Measurements from ENCODE around the gene LYZL1.
"Not testable (repeated sequence)": the region's sequence is repeated elsewhere in the genome, so short reads cannot be mapped to it uniquely, and the experiment has no call there.

Gene LYZL1

DNA sequence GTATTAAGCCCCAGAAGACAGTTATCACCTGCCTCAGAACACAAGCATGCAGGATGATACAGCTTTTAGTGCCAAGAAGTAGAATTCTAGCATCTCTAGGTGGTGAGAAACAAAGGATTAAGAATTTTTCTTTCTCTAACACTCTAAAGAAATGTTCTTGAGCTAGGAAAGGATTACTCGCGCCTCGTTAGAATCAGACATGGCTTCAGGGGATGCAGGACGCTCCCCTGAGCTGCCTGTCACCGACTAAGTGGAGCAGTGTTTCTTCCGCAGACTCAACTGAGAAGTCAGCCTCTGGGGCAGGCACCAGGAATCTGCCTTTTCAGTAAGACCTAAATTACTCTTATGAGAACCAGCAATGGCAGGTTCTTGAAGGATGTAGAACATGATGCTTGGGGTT, at the start of gene LYZL1:
Gene LYZL1, plus strand, starts transcription at position 165 of the 400 bp plus-strand sequence. CDS start 2,798 bp downstream, outside the sequence.
- ATAC-seq: not testable (repeated sequence)

DNA sequence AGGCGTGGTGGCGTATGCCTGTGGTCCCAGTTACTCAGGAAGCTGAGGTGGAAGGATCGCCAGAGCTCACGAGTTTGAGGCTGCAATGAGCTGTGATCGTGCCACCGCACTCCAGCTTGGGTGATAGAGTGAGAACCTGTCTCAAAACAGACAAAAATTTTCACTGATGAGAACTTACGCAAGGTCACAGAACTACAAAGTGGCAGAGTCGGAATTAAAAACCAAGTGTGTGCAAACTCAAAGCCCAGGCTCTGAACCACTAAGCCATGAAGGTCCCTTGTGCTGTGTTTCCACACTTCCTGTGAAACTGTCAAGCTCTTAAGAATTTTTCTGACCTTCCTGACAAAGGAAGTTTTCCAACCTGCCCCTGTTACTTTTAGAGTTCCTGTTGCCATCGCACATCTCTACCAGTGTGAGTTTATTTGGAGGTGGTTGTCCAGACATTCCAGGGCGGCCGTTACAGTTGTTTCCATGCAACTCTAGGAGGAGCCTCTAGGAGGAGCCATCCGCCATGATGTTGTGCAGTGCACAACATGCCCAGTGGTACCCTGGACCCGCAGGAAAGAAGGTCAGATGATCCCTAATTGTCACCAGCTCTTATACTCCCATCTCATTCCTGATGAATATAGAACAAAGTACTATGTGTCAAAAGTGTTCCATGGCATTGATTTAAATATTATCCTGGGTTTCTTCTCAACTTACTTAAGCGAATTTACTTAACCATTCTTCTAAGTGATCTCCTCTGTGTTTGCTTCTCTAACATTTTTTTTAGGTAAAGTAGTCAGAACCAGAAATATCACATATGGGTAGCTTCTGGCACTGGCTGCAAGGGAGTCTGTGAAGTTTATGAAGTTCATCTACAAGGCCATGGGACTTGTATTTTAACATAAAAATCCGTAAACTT, 49.0 kb upstream of the LYZL1 start:
- no peak for ATAC-seq

DNA sequence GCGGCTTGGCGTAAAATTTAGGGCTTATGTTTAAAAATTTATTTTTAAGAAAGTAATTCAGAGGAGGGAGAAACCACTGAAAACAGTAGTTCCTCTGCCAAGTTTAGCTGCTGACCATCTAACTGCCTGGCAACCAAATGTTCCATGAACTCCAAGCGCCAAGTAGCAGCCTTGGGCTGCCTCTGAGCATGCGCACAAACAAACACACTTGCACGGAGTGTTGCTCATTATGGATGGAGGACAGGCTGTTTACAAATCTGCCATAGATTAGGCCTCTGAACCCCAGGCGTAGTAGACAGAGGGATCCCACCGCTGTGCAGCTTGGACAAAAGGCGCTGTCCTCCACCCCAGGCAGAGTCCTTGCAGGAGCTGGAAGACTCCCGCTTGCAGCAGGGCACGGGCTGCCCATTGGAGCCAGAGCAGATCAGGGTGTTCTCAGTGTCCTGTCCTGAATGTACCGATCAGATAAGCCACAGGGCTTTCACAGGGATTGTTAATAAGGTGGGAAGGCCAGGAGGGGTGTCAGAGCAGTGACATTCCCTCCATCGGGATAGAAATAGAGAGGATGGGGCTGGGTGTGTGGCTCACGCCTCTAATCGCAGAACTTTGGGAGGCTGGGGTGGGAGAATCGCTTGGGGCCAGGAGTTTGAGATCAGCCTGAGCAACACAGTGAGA, 47.7 kb upstream of the LYZL1 start:
- ATAC-seq: no peak

DNA sequence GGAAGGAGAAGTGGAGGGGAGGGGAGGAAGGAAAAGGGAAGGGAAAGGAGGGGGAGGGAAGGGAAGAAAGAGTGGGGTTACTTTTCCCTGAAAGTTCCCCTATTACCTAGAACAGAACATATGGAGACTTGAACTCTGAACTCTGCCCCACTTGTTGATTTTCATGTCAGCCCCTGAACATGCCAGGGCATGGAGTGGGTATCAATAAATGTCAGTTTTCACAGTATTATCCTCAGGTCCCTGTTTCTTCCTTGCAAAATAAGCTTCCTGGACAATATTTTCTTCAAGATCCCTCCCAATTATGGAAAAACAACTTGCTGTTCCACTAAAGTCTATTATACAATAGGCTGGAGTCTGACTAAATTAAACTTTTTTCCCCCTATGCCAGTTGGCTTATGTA, 46.9 kb upstream of the LYZL1 start:
- ATAC-seq: no peak

DNA sequence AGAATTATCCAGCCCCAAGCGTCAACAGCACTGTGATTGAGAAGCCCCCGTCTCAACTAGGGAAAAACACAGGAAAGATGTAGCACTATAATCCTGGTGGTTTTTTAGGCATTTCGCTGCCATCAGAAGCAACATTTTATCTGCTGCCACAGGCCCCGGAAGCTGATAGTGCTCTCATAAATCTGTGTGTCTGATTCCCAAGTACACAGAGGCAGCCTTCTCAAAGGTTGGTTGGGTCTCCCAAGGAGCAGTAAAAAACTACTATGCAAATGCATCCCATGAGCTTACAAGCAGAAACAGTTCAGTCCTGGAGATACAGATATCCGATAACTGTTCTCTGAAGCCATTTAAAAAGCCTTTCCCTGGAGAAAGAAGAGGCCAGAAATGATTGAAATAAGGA, 45.8 kb upstream of the LYZL1 start:
- no peak for ATAC-seq

GRCh38 chr10:29243750-29244149, 45.1 kb upstream of the LYZL1 start:
- ATAC-seq: no peak

- ATAC-seq: no peak
Measured at GRCh38 chr10:29244978-29245377, 43.9 kb upstream of the LYZL1 start.

- no peak for ATAC-seq
Measured at GRCh38 chr10:29245476-29245875, 43.4 kb upstream of the LYZL1 start.

DNA sequence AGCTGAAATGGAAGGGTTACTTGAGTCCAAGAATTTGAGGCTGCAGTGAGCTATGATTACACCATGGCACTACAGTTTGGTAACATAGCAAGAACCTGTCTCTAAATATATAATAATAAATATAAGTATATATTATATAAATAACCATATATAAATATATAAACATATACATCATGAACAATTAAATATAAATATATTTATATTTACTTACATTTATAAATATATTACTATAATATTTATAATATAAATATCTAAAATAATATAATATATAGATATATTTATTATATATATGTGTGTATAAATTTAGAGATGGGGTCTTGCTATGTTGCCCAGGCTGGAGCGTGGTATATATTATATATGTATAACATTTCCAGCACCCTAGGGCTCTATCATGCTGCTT, 42.4 kb upstream of the LYZL1 start:
- ATAC-seq: no peak

- ATAC-seq: no peak
Measured at GRCh38 chr10:29248158-29248557, 40.7 kb upstream of the LYZL1 start.

DNA sequence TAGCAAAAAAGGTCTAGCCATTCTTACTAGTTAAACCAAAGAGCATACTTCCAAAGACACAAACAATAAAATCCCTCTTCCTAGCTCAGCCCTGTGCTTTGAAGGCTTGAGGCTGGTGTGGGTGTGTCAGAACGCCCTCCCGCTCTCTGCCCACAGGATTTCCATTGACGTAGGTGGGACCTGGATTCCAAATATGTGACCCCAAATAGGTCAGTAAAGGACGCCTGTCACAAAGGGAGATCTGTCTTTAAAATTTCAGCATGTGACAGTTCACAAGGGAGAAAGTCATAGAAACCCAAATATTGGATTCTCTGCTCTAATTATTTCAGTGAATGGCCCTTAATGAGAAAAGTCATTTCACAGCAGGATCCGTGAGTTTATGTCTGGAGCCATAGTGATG, 39.9 kb upstream of the LYZL1 start:
- ATAC-seq: no peak

- no peak for ATAC-seq
Measured at GRCh38 chr10:29250066-29250465, 38.8 kb upstream of the LYZL1 start.

DNA sequence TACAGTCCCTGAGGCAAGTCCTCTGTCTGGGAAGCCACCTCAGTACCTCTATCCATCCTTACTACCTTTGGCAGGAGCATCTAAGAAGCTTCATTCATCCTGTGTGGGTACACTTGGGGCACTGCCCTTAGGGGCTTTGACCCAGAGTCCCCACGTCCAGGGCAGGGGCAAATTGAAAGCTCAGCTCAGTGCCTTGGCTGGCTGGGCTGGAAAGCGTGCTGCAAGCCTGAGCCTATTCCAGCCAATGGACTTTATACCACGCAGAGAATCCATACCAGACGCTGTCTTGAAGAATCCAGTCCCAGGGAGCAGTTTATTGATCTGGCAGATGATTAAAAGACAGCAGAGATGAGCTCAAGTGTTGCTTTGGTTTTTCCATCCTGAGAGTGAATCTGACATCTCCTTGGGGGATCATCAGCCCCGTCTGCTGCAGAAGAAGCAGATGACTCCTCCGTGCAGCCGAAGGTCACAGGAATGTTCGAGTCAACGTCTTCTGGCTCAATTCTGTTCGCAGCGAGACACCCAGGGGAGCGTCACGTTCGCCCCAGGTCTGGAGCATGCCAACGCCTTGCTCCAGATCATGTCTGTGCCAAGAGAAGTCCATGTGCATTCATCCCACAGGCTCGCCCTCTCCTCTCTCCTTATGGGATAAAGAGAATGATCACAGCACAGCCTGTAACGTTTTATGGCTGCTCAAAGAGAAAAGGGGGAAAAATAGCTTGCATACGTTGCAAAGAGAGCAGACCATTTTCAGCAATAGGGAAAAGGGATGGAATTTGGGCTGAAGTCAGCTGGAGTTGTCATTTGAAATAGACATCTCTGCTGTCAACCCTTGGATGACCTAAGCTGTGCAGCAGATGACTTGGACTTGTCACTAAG, 35.8 kb upstream of the LYZL1 start:
- ATAC-seq: no peak

- no peak for ATAC-seq
Measured at GRCh38 chr10:29253690-29254029, 35.2 kb upstream of the LYZL1 start.

DNA sequence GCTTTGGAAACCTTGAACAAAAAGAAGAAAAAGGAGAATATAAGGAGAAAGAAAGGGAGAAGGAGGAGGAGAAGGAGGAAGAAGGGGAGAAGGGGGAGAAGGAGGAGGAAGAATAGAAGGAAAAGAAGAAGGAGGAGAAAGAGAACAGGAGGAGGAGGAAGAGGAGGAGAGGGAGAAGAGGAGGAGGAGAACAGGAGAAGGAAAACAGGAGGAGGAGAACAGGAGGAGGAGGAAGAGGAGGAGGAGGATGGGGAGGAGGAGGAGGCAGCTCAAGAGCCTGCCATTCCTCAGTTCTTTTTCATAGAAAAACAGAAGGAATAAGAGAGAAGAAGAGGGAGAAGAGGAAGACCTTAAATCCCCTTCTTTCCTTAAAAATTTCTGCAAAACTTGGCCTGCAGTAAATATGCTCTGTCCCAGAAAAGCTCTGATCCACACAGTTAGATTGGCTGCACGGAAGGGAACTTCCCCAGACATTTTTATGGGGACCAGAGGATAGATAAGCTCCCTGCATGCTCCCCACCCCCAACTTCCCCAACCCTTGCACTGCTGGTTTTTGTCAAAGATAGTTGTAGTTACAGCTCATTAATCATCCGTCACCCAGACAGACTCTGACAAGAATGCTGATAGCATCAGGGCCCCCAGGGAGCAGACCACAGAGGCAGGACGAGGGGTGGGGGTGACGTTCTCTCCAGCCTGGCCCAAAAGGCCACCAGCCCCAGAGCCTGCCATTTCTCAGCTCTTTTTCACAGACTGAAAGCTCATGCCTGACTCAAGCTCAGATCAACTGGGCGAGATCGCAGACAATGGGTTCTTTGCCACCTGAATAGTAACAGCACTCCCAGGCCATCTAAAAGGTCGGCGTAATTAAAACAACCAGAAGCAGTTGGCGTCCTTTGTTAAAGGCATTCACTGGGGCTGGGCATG, 34.5 kb upstream of the LYZL1 start:
- no peak for ATAC-seq

DNA sequence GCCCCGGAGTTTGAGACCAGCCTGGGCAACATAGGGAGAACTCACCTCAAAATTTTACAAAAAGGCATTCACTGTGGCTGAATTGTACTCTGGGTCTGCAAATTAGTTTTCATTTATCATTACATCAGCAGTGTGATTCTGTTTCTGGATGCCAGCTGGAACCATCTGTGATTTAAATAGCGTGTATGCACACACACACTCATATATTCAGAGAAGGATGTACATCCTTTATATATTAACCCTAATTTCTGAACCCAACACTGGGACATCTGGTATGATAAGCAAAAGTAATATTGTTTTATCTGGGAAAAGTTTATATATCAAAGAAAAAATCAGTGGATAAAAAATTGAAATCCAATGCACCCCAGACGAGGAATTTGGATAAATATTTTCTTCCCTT, 33.8 kb upstream of the LYZL1 start:
- no peak for ATAC-seq

DNA sequence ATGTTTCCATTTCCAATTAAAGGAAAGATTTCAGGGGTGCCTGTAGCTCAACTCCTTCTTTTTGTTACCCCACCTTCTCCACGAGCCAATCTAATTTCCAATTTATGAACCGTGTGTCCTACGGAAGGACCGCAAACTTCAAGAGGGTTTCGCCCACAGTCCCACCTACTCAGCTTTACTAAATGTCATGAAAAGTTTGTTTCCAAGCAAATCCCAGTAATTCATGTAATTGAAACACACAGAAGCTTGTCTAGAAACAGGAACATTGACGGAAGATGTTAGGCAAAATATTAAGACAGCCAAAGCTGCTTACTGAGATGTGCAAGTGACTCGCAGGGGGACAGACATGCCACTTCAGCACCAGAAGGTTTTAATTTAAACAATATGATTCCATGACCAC, 32.9 kb upstream of the LYZL1 start:
- ATAC-seq: no peak

DNA sequence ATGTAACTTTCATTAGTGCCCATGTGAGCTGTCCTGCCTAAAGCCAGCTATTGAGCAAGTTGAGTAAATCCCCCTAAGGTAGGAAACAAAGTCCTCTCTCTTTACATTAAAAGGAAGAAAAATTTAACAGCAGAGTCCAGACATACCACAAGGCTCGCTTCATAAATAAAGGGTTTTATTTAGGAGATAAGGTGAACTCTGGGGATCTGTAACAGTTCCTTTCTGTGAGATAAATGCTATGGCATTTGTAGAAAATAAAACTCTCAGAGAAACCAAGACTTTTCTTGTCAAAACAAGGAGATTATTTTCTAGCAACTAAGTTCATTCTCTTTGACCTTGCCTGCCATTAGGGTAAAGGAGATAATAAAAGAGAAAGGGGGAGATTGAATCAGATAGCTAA, 32.3 kb upstream of the LYZL1 start:
- ATAC-seq: no peak

DNA sequence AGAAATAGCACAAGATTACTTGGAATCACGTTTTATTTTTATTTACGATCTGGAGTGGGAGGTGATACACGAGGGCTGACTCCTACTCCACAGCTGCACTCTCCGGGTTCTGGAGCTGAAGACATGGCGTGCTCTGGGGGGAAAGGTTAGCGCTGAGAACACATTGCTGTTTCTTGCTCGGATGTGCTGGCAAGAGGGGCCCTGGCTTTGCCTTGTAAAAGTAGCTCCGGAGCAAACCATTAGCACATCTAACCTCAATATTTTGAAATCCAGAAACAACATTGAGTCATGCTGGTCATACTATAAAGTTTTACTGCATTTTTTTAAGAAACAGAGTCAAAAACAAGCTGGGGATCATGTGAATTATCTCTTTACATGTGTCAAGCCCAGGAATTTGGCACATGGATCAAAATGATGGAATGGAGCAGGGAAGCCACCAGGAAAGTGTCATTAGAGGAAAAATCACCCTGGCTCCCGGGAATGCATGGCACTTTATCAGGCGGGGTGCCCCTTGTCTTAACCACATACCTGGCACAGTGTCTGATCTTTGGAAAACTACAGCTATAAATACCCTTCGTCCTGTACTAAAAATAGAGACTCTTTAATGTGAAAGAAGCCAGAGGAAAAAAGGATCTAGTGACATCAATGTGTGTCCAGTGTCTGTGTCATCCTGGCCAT, 31.6 kb upstream of the LYZL1 start:
- ATAC-seq: no peak

GRCh38 chr10:29257784-29258135, 31.1 kb upstream of the LYZL1 start:
- no peak for ATAC-seq

DNA sequence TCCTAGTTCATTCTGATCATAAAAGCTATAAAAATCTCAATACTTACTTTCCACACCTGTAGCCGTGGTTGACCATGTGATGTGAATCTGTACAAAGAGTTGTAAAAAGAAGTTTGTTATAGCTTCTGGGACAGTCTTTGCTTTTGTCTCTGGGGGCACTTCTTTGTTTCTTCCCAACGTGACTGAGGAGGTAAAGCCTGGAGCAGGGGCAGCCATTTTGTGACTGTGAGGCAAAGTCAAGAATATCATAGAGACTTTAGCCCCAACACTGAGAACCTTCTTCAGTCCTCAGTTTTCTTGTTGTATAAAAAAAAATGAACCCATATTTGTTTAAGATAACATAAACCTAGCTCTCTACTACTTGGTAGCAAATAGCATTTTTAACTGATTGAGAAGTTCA, 29.4 kb upstream of the LYZL1 start:
- ATAC-seq: no peak

DNA sequence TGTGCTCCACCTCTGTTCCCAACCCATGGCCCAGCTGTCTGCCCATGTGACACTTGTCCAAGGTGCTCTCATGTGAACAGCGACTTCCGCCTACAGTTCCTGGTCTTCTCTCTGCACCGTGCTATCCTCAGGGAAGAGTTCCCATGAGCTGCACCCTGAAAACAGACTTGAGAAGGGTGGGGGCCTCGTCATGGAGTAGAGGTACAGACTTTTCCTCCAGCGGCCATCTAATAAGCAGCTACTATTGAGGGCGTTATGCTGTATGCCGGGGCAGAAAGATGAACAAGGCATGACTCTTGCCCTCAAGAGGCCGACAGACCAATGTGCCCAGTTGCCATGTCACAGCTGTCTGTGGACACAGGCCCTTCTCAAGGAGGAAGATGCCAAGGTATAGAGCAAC, 25.4 kb upstream of the LYZL1 start:
- no peak for ATAC-seq

Measured in activated CD4-positive, CD25-positive, alpha-beta regulatory T cell treated with anti-CD3 and anti-CD28 coated beads, Interleukin-2, amount 50 U/mL, for 24 hours (primary cell).